K562 (cell line): Measurements from ENCODE around the gene ACTN4.

ENCODE experiments used
- ARID3A ChIP-seq: IDR thresholded peaks from 2 replicates; pipeline ENCODE4 v1.6.1; 2012; ENCODE audit warnings: low read depth, low read length, improper control_type of control experiment, borderline replicate concordance
- ATF3 ChIP-seq, 2 experiments: fragments of 450-650 bp in 1 of 2; sonication (generic) in 1 of 2; formaldehyde crosslinking in 1 of 2; IDR thresholded peaks in 1 of 2; conservative IDR thresholded peaks in 1 of 2; 2 replicates each; pipeline versions ENCODE4 v1.6.1 to v1.8.1; 2016 to 2023; ENCODE audit warnings: mild to moderate bottlenecking in 2 of 2, moderate library complexity in 2 of 2, inconsistent platforms in 1 of 2, missing genetic modification reagents in 1 of 2
- ATF7 ChIP-seq: fragments of 450-650 bp; IDR thresholded peaks from 2 replicates; pipeline ENCODE4 v1.7.1; 2014; ENCODE audit warnings: mild to moderate bottlenecking, moderate library complexity
- BRCA1 ChIP-seq, 2 experiments: fragments of 450-650 bp in 1 of 2; sonication (generic) in 1 of 2; formaldehyde crosslinking in 1 of 2; IDR thresholded peaks; 2 replicates each; pipeline versions ENCODE4 v1.5.0 to v1.6.1; 2017 to 2020; ENCODE audit warnings: mild to moderate bottlenecking in 1 of 2, missing genetic modification reagents in 1 of 2
- CTCF ChIP-seq, 3 experiments: IDR thresholded peaks in 2 of 3; conservative IDR thresholded peaks in 1 of 3; 2 replicates each; pipeline ENCODE4 v1.5.1; 2011 to 2012; ENCODE audit warnings: low read length in 3 of 3, mild to moderate bottlenecking in 3 of 3, control low read depth in 2 of 3, improper control_type of control experiment in 1 of 3, inconsistent platforms in 1 of 3, low read depth in 1 of 3, mixed read lengths in 1 of 3, moderate library complexity in 1 of 3; ENCODE audit not compliant: insufficient read depth in 2 of 3
- POLR2A ChIP-seq: fragments of 450-650 bp; conservative IDR thresholded peaks from 2 replicates; pipeline ENCODE4 v1.6.1; 2016
- TCF7 ChIP-seq: sonication (generic); IDR thresholded peaks from 2 replicates; pipeline ENCODE4 v1.6.1; 2016; ENCODE audit warnings: antibody characterized with exemption, borderline replicate concordance
- TEAD2 ChIP-seq: fragments of 450-650 bp; IDR thresholded peaks from 2 replicates; pipeline ENCODE4 v1.6.1; 2016; ENCODE audit warnings: missing genetic modification characterization, control low read depth, missing compliant biosample characterization
- TFAP4 ChIP-seq: sonication (generic); formaldehyde crosslinking; IDR thresholded peaks from 2 replicates; pipeline ENCODE4 v1.8.0; 2022; ENCODE audit warnings: missing genetic modification reagents, mild to moderate bottlenecking, moderate library complexity, borderline replicate concordance
- YY1 ChIP-seq, 3 experiments: IDR thresholded peaks; 2 replicates each; pipeline ENCODE4 v1.6.1; 2011; ENCODE audit warnings: low read length in 2 of 3, mild to moderate bottlenecking in 2 of 3, moderate library complexity in 2 of 3, borderline replicate concordance in 1 of 3, control low read depth in 1 of 3, low read depth in 1 of 3; ENCODE audit not compliant: insufficient read depth in 3 of 3, insufficient replicate concordance in 2 of 3, control insufficient read depth in 1 of 3, insufficient read length in 1 of 3; ENCODE audit errors: extremely low read depth in 1 of 3
- ZFX ChIP-seq: sonication (generic); formaldehyde crosslinking; IDR thresholded peaks from 2 replicates; pipeline ENCODE4 v1.8.0; 2022; ENCODE audit warnings: mild to moderate bottlenecking, missing genetic modification reagents, moderate library complexity
- ZNF263 ChIP-seq: sonication (generic); formaldehyde crosslinking; IDR thresholded peaks from 2 replicates; pipeline ENCODE4 v1.8.0; 2022; ENCODE audit warnings: mild to moderate bottlenecking, missing genetic modification reagents, borderline replicate concordance

GRCh38 chr19:38741670-38742069, 94.2 kb downstream of the ACTN4 start:
- TF ChIP-seq ZNF263 (CRISPR knock-in tag) (no peak), ATF7 (no peak), CTCF (IDR thresholded peaks at IDR 0.05 in 2 of 3, conservative IDR thresholded peaks at IDR 0.05 in 1 of 3; ENCODE audit: insufficient read depth in 2 of 3, low read depth in 1 of 3, low read length in 3 of 3) (no peak), POLR2A (no peak), ATF3 (IDR thresholded peaks at IDR 0.05) (no peak), ATF3 (CRISPR knock-in tag; conservative IDR thresholded peaks at IDR 0.05) (no peak), TEAD2 (tag) (no peak), TCF7 (no peak), BRCA1 (IDR thresholded peaks at IDR 0.05) (no peak), BRCA1 (CRISPR knock-in tag; IDR thresholded peaks at IDR 0.05) (no peak), TFAP4 (CRISPR knock-in tag) (no peak), ARID3A (no peak), ZFX (CRISPR knock-in tag) (no peak), YY1 (IDR thresholded peaks at IDR 0.05; ENCODE audit: borderline replicate concordance in 1 of 3, control insufficient read depth in 1 of 3, extremely low read depth in 1 of 3, insufficient read depth in 3 of 3, insufficient read length in 1 of 3, insufficient replicate concordance in 2 of 3, low read depth in 1 of 3, low read length in 2 of 3) (no peak)
